Panc1 (cell line): ENCODE measurements around the gene TANGO2. TPM values are rescaled to one million over a fixed set of nuclear protein-coding genes. Genes with fewer than 3 reads are reported as not detected.

Experiments
- ATAC-seq: fragments of 200-7000 bp; cut with Tn5 transposase; 2 replicates; pipeline ENCODE4 v1.9.1; 2020; ENCODE audit warnings: mild to moderate bottlenecking, moderate library complexity
- BruUV-seq: library from RNA; stranded (reverse); fragments of 400-500 nt; replicated peaks from 2 replicates; lab custom pipeline; 2021; lab: Mats Ljungman, UMichigan
- CTCF ChIA-PET: fragments of 300-600 bp; sonication (Branson Sonifier 250); formaldehyde crosslinking; loops from one replicate; lab custom pipeline; 2022; ENCODE audit warnings: antibody characterized with exemption; lab: Charles Lee
- POLR2A ChIA-PET: fragments of 300-600 bp; sonication (Branson Sonifier 250); formaldehyde crosslinking; loops from one replicate; lab custom pipeline; 2022; ENCODE audit warnings: antibody characterized with exemption; lab: Charles Lee
- DNase-seq: peaks from one replicate; pipeline ENCODE4 v3.0.0-alpha.2; 2010; ENCODE audit warnings: low read depth, low spot score
- H3K27ac ChIP-seq: 2 replicates; pipeline ENCODE4 v1.5.1; 2011; ENCODE audit warnings: mild to moderate bottlenecking, low read length, inconsistent platforms
- H3K27me3 ChIP-seq: fragments of 200-500 bp; sonication (Bioruptor generic); 2 replicates; pipeline ENCODE4 v1.6.0; 2014; ENCODE audit warnings: low read length, inconsistent platforms; ENCODE audit not compliant: control insufficient read depth, insufficient read depth
- H3K36me3 ChIP-seq: fragments of 200-500 bp; sonication (Bioruptor generic); 2 replicates; pipeline ENCODE4 v1.5.1; 2014; ENCODE audit warnings: inconsistent platforms, mild to moderate bottlenecking, low read length, moderate library complexity; ENCODE audit not compliant: control insufficient read depth, insufficient read depth
- H3K4me1 ChIP-seq: 2 replicates; pipeline ENCODE4 v1.5.1; 2011; ENCODE audit warnings: inconsistent platforms, mild to moderate bottlenecking, low read length, moderate library complexity; ENCODE audit not compliant: control insufficient read depth, insufficient read depth
- H3K4me3 ChIP-seq, 2 experiments: 2 replicates each; pipeline ENCODE4 v1.5.1; 2011 to 2012; ENCODE audit warnings: low read depth in 2 of 2, low read length in 2 of 2, mild to moderate bottlenecking in 2 of 2, inconsistent platforms in 1 of 2, moderate library complexity in 1 of 2
- H3K9me3 ChIP-seq: fragments of 200-500 bp; sonication (Bioruptor generic); 2 replicates; pipeline ENCODE4 v1.5.1; 2014; ENCODE audit warnings: low read depth, mild to moderate bottlenecking, inconsistent platforms, low read length, moderate library complexity; ENCODE audit not compliant: control insufficient read depth, insufficient read depth
- POLR2AphosphoS5 ChIP-seq: IDR thresholded peaks from 2 replicates; pipeline ENCODE4 v1.6.1; 2012; ENCODE audit warnings: mild to moderate bottlenecking, low read depth, low read length, moderate library complexity
- SIN3A ChIP-seq: IDR thresholded peaks from 2 replicates; pipeline ENCODE4 v1.6.1; 2012; ENCODE audit warnings: low read depth, mild to moderate bottlenecking, low read length, moderate library complexity, borderline replicate concordance; ENCODE audit not compliant: insufficient read depth
- TCF7L2 ChIP-seq: IDR thresholded peaks from 2 replicates; pipeline ENCODE4 v1.6.1; 2011; ENCODE audit warnings: mild to moderate bottlenecking, low read depth, low read length, inconsistent platforms
- in situ Hi-C: cut with HindIII; loops from 2 replicates; pipeline ENCODE4 v1.10.0; 2016; ENCODE audit warnings: low sequenced_read_pairs, low pct_unique_long_range_greater_than_20kb
- intact Hi-C: fragments of 100-400 bp; cut with micrococcal nuclease; formaldehyde crosslinking; loops from one replicate; pipeline ENCODE4 v1.10.0; 2022; ENCODE audit not compliant: unreplicated experiment
- total RNA-seq: library from RNA; stranded (reverse); gene quantifications from one replicate; pipeline ENCODE4 v1.2.1, GENCODE V29; 2021; ENCODE audit not compliant: unreplicated experiment
- TF ChIP-seq, protein P1 (sequence below): fragments of 450-650 bp; IDR thresholded peaks from 2 replicates; pipeline ENCODE4 v1.5.1; 2017; ENCODE audit warnings: mild to moderate bottlenecking
- TF ChIP-seq, protein P2 (sequence below), 2 experiments: IDR thresholded peaks; 2 replicates each; pipeline ENCODE4 v1.6.1; 2011 to 2012; ENCODE audit warnings: low read depth in 2 of 2, control low read depth in 1 of 2, low read length in 1 of 2, mild to moderate bottlenecking in 1 of 2, moderate library complexity in 1 of 2; ENCODE audit not compliant: insufficient read depth in 1 of 2

Gene TANGO2
- total RNA-seq, 1 experiment from 2014 or later: 32.2 TPM

DNA sequence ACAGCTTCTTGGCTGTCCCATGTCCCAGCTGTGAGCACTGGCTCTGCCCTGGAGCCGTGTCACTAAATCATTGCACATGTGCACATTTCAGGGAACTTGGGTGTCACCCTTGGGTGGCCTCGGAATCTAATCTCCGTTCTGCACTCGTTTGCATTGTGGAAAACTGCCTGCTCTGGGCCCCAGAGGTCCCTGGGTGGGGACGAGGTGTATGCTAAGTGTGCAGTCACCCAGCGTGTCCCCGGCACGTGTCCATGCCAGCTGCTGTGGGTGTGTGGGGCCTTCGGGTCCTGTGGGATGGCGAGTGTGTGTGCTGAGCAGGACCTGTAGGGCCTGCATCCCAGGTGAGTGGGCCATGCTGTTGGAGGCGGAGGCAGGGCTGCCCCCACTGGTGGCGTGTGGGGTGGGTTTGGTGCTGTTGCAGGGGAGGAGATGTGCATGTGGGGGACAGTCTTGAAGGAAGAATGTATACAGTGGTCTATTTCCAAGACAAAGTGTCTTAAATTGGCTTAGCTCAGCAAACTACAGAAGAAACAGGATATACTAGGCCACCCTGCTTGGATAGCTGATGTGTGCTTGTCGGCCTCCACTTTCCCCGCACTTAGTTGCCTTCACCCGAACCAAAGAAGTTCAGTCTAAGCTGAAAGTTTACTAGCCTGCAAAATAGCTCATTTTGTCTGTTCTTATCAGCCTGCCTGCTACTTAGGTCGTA is 14.6 kb downstream of the TANGO2 start:
- CTCF ChIA-PET: no interaction called here
- BruUV-seq: no TSS peak
- no peak for DNase-seq

DNA sequence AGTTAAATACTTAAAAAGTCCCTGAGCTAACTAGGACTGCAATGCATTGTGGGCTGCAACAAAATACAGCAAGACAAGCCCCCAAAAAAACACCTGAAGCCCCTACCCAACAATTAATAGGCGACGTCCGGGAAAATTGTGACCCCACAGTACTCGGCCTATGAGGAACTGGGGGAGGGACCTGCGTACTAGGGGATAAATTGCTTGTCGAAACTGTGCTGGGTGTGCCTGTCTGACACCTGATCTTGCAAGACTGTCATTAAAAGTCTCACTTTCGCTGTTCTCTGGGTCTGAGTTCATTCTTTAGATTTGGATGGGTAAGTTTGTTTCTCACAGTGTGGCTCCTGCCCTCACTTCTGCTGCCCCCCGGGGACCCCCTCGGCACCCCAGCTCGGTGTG is 15.2 kb downstream of the TANGO2 start:
- Histone ChIP-seq H3K36me3 (no peaks in the 10 kb centered on the region), H3K27ac (no peak overlapping the region), H3K27me3 (no peaks in the 10 kb centered on the region), H3K4me1 (no peaks in the 10 kb centered on the region), H3K4me3 (no peak overlapping the region), H3K9me3 (no peaks in the 10 kb centered on the region)
- DNase-seq: no peak
- in situ Hi-C loops: no loop called here
- BruUV-seq: no TSS peak
- TF ChIP-seq, protein P1, sequence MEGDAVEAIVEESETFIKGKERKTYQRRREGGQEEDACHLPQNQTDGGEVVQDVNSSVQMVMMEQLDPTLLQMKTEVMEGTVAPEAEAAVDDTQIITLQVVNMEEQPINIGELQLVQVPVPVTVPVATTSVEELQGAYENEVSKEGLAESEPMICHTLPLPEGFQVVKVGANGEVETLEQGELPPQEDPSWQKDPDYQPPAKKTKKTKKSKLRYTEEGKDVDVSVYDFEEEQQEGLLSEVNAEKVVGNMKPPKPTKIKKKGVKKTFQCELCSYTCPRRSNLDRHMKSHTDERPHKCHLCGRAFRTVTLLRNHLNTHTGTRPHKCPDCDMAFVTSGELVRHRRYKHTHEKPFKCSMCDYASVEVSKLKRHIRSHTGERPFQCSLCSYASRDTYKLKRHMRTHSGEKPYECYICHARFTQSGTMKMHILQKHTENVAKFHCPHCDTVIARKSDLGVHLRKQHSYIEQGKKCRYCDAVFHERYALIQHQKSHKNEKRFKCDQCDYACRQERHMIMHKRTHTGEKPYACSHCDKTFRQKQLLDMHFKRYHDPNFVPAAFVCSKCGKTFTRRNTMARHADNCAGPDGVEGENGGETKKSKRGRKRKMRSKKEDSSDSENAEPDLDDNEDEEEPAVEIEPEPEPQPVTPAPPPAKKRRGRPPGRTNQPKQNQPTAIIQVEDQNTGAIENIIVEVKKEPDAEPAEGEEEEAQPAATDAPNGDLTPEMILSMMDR: no peak
- TF ChIP-seq TCF7L2 (no peak), SIN3A (no peak), POLR2AphosphoS5 (no peak)
- TF ChIP-seq, protein P2, sequence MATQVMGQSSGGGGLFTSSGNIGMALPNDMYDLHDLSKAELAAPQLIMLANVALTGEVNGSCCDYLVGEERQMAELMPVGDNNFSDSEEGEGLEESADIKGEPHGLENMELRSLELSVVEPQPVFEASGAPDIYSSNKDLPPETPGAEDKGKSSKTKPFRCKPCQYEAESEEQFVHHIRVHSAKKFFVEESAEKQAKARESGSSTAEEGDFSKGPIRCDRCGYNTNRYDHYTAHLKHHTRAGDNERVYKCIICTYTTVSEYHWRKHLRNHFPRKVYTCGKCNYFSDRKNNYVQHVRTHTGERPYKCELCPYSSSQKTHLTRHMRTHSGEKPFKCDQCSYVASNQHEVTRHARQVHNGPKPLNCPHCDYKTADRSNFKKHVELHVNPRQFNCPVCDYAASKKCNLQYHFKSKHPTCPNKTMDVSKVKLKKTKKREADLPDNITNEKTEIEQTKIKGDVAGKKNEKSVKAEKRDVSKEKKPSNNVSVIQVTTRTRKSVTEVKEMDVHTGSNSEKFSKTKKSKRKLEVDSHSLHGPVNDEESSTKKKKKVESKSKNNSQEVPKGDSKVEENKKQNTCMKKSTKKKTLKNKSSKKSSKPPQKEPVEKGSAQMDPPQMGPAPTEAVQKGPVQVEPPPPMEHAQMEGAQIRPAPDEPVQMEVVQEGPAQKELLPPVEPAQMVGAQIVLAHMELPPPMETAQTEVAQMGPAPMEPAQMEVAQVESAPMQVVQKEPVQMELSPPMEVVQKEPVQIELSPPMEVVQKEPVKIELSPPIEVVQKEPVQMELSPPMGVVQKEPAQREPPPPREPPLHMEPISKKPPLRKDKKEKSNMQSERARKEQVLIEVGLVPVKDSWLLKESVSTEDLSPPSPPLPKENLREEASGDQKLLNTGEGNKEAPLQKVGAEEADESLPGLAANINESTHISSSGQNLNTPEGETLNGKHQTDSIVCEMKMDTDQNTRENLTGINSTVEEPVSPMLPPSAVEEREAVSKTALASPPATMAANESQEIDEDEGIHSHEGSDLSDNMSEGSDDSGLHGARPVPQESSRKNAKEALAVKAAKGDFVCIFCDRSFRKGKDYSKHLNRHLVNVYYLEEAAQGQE (IDR thresholded peaks at IDR 0.05; ENCODE audit: insufficient read depth in 1 of 2, low read depth in 2 of 2, low read length in 1 of 2): no peak
- ChIA-PET POLR2A (no interaction called here), CTCF (no interaction called here)
- intact Hi-C loops: no loop called here
- no peak for ATAC-seq

More for the DNA sequence above, 14.6 kb downstream of the TANGO2 start:
- Histone ChIP-seq H3K27ac (no peak overlapping the region), H3K4me1 (no peaks in the 10 kb centered on the region), H3K27me3 (no peaks in the 10 kb centered on the region), H3K4me3 (no peak overlapping the region), H3K9me3 (no peaks in the 10 kb centered on the region), H3K36me3 (no peaks in the 10 kb centered on the region)
- in situ Hi-C loops (no loop called here), intact Hi-C loops (no loop called here)
- TF ChIP-seq, protein P1: no peak
- TF ChIP-seq SIN3A: no peak
- TF ChIP-seq POLR2AphosphoS5: no peak
- TF ChIP-seq TCF7L2: no peak
- TF ChIP-seq, protein P2 (IDR thresholded peaks at IDR 0.05; ENCODE audit: insufficient read depth in 1 of 2, low read depth in 2 of 2, low read length in 1 of 2): no peak
- POLR2A ChIA-PET: no interaction called here
- ATAC-seq: no peak
